Ovary (tissue), 3 donors: ENCODE data around the gene CHRNA10.

Source experiments
- POLR2A ChIP-seq: fragments of 450-650 bp; IDR thresholded peaks from one replicate; pipeline ENCODE4 v1.6.1; 2017; ENCODE audit warnings: antibody characterized with exemption, mild to moderate bottlenecking, moderate library complexity
- TF ChIP-seq, protein P1 (sequence below), 3 donors: fragments of 450-650 bp in 2 of 3; fragments of 200-600 bp in 1 of 3; IDR thresholded peaks; one replicate each; pipeline versions ENCODE4 v1.5.1 to v1.8.0; 2016 to 2022; ENCODE audit warnings: antibody characterized with exemption in 3 of 3, mild to moderate bottlenecking in 1 of 3
- donor health status: DM: no; HTN: no; CAD: no.

DNA sequence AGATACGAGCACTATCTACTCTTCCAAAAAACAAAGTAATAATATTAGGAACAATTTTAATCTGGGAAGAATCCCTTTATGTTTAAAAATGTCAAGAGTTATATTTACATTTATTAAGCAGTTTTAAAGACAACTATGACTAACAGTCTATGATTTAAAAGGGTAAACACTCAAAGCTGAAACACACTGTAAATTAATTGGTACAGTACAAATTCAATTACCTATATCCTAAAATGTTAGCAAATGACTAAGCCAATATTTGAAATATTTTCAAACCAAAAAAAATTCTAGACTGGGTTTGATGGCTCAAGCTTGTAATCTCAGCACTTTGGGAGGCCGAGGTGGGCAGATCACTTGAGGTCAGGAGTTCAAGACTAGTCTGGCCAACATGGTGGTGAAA, 36.0 kb upstream of the CHRNA10 start:
- TF ChIP-seq, protein P1, sequence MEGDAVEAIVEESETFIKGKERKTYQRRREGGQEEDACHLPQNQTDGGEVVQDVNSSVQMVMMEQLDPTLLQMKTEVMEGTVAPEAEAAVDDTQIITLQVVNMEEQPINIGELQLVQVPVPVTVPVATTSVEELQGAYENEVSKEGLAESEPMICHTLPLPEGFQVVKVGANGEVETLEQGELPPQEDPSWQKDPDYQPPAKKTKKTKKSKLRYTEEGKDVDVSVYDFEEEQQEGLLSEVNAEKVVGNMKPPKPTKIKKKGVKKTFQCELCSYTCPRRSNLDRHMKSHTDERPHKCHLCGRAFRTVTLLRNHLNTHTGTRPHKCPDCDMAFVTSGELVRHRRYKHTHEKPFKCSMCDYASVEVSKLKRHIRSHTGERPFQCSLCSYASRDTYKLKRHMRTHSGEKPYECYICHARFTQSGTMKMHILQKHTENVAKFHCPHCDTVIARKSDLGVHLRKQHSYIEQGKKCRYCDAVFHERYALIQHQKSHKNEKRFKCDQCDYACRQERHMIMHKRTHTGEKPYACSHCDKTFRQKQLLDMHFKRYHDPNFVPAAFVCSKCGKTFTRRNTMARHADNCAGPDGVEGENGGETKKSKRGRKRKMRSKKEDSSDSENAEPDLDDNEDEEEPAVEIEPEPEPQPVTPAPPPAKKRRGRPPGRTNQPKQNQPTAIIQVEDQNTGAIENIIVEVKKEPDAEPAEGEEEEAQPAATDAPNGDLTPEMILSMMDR (IDR thresholded peaks at IDR 0.05) = no peak
- TF ChIP-seq POLR2A = no peak
